Retinal pigment epithelial cell (primary cell): Measurements from ENCODE around the gene MKS1.

Source experiments
- DNase-seq: peaks from one replicate; pipeline ENCODE4 v3.0.0-alpha.2; 2010; ENCODE audit warnings: low read depth
- H3K4me3 ChIP-seq: 2 replicates; pipeline ENCODE4 v1.5.1; 2011; ENCODE audit warnings: mild to moderate bottlenecking, low read length, control low read depth, moderate library complexity
- TF ChIP-seq, protein P1 (sequence below): conservative IDR thresholded peaks from 2 replicates; pipeline ENCODE4 v1.5.1; 2011; ENCODE audit warnings: low read depth, low read length, control low read depth, inconsistent platforms

The MKS1 gene

DNA sequence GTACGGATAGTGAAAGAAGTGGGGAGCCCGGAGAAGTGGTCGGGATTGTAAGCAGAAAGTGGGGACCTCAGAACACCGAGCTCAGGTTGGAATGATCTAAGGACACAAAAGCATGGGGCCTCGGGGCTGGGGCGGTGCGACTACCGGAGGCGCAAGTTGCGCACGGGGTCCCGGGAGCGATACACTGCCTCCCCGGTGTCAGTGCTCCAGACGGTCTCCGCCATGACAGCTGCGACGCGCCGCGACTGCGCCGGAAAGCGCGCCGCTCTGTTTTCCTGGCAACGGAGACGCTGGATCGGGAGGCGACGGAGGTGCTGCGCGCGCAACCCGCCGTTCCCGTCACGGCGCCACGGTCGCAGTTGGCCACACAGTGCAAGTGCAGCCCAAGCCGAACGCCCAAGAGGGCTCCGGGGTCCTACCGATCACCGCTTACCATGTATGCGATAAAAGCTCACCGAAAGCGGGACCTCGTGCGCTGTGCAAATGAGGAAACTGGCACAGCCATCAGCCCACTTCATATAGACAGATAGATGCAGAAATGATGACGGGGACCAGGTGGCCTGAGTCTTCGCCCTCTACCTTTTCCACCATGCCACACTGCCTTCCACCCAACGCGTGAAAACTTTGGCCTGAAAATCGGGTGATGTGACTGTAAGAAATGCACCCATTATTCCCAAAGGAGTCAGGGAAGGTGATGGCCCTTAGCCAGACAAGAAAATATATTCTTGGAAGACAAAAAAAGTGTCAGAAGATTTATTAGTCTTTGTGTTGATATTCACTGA, at the start of gene MKS1:
Gene MKS1 (minus strand): TSS at position 249 of the 782 bp plus-strand sequence. CDS start 25 bp downstream, at position 224.
- TF ChIP-seq, protein P1, sequence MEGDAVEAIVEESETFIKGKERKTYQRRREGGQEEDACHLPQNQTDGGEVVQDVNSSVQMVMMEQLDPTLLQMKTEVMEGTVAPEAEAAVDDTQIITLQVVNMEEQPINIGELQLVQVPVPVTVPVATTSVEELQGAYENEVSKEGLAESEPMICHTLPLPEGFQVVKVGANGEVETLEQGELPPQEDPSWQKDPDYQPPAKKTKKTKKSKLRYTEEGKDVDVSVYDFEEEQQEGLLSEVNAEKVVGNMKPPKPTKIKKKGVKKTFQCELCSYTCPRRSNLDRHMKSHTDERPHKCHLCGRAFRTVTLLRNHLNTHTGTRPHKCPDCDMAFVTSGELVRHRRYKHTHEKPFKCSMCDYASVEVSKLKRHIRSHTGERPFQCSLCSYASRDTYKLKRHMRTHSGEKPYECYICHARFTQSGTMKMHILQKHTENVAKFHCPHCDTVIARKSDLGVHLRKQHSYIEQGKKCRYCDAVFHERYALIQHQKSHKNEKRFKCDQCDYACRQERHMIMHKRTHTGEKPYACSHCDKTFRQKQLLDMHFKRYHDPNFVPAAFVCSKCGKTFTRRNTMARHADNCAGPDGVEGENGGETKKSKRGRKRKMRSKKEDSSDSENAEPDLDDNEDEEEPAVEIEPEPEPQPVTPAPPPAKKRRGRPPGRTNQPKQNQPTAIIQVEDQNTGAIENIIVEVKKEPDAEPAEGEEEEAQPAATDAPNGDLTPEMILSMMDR = peak; percentile 54
- DNase-seq = peak; percentile 56
- peak within 1 kb of the TSS; percentile 76 for H3K4me3 ChIP-seq

DNA sequence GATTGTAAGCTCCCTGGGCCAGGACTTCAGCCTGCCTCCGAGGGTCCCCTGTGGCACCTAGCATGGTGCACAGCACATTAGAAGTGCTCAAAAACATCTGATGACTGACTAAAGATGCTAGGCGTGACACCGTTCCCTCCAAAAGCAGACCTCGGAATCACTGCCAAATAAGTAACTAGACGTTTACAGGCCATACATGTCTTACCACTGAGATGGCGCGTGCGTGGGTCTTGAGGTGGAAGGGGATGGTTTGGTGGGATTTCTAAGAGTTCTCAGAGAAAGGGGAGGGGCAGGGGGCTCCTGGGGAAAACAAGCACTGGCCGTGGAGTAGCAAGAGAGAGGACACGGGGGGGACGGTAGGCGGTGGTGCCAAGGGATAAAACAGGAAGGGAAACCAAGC, 49.3 kb upstream of the MKS1 start:
- TF ChIP-seq, protein P1 = no peak
- H3K4me3 ChIP-seq = no peak overlapping the region
- no peak for DNase-seq

DNA sequence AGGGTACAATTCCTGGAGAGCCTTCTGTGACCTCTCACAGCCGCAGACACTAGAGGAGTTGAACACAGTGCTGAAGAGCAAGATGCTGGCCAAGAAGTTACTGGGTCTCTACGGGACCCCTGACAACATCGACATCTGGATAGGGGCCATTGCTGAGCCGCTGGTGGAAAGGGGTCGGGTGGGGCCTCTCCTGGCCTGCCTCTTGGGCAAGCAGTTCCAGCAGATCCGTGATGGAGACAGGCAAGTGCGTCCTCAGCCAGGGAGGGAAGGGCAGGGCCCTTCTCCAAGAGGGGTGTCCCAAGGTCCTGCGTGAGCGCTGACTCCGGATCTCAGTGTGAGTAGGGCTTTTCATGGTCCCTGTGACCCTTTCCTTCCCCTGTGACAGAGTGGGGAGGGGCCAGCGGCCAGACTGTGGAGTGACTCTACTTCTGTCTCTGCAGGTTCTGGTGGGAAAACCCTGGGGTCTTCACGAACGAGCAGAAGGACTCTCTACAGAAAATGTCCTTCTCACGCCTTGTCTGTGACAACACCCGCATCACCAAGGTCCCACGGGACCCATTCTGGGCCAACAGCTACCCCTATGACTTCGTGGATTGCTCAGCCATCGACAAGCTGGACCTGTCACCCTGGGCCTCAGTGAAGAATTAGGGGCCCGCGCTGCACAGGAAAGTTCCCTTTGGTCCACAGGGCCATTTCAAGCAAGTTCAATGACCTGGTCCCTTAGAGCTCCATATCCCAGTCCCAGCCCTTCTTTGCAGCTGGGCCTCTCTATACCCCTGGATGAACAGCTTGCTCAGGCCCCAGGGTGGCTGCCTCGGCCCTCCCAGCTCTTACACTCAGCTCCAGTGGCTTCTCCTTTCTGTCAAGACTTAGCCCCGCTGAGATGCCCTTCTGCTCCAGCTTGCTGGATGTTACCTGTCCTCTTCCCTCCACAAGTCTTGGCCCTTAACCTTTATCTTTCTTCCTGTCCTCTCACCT, 48.6 kb upstream of the MKS1 start:
- H3K4me3 ChIP-seq = no peak overlapping the region
- DNase-seq = no peak
- TF ChIP-seq, protein P1 = no peak

DNA sequence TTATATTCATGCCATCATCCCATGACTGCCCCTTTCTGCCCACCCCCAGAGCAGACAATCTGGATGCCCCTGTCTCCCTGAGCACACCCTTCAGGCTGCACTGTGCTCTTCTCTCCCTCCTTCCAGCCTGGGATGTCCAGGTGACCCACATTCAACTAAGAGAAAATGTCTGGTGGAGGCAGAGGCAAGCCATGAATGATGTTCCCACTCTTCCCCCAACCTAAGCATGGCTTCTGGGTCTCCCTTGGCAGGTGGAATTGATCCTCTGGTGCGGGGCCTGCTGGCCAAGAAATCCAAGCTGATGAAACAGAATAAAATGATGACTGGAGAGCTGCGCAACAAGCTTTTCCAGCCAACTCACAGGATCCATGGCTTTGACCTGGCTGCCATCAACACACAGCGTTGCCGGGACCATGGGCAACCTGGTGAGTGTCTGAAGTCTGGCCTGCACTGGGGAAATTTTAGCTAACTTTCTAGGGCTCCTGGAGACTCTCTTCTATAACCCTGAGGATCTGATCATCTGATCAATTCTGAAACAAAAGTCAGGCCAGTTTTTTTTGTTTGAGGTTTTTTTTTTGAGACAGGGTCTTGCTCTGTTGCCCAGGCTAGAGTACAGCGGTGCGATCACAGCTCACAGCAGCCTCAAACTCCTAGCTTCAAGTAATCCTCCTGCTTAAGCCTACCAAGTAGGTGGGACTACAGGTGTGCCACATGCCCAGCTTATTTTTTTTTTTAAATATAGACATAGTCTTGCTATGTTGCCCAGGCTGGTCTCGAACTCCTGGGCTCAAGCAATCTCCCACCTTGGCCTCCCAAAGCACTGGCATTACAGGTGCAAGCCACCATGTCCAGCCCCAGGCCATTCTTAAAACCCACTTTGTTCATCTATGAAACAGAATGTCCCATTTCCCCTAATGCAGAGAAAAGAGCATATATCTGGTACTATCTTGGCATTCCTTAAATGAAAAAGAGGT, 47.1 kb upstream of the MKS1 start:
- TF ChIP-seq, protein P1 = no peak
- H3K4me3 ChIP-seq = no peak overlapping the region
- no peak for DNase-seq

DNA sequence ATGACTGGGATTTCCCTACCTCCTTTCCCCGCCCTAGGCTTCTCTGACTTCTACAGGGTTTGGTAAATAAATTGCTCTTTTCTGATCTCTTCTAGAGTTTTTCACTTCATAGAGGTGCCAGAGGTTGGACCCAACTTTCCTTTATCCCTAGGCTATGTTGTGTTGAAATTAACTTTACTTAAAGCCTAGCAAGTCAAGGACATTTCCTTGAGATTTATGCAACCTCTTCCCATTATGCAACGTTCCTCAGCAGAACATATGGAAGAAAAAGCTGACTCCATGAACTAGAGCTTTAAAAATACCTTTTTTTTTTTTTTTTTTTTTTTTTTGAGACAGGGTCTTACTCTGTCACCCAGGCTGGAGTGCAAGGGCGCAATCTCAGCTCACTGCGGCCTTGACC, 46.2 kb upstream of the MKS1 start:
- no peak for DNase-seq
- TF ChIP-seq, protein P1 = no peak
- no peak overlapping the region for H3K4me3 ChIP-seq

DNA sequence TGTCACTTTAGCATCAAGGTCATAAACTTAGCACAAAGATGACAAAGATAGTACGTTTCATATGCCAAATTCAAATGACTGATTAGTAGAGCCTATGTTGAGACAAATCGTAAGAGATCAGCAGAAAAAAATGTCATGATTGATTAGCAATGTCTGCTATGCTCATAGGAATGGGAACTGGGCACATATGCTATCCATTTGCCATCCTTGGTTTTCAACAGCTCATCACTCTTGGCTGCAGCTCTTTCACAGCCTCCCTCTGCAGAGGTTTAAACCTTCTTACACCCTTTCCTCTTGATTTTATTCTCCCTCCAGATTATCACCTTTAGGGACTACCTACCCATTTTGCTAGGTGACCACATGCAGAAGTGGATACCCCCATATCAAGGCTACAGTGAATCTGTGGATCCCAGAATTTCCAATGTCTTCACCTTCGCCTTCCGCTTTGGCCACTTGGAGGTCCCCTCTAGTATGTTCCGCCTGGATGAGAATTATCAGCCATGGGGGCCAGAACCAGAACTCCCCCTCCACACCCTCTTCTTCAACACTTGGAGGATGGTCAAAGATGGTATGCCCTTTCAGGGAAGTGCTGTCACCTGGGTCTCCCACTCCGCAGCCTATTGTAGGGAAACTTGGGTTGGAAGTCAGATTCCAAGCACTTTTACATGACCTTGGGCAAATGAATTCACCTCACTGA, 45.5 kb upstream of the MKS1 start:
- DNase-seq = no peak
- no peak overlapping the region for H3K4me3 ChIP-seq
- TF ChIP-seq, protein P1 = no peak
